ENCODE measurements around the gene MBTD1. TPM values are rescaled to one million over a fixed set of nuclear protein-coding genes. Genes with fewer than 3 reads are reported as not detected.

Gene MBTD1
- total RNA-seq, 1 experiment from 2014 or later: 18.7 TPM

- no peaks in the 10 kb centered on the region for H3K36me3 ChIP-seq (ENCODE audit: insufficient read depth, low read length, poor library complexity, severe bottlenecking)
- no peaks in the 10 kb centered on the region for H3K27me3 ChIP-seq (replicated peaks; ENCODE audit: insufficient read depth, low read depth, low read length, poor library complexity)
- CTCF ChIA-PET: no interaction called here
- DNase-seq (ENCODE audit: low spot score): no peak
- H3K4me1 ChIP-seq (ENCODE audit: insufficient read depth, low read length, poor library complexity, severe bottlenecking): no peaks in the 10 kb centered on the region
- no peak overlapping the region for H3K4me3 ChIP-seq (ENCODE audit: low read depth, low read length, poor library complexity, severe bottlenecking)
- BruUV-seq (replicated peaks): no TSS peak
- POLR2A ChIA-PET (ENCODE audit: low non-redundant PET): no interaction called here
- intact Hi-C loops (cut with micrococcal nuclease; ENCODE audit: unreplicated experiment): no loop called here
- H3K9me3 ChIP-seq (ENCODE audit: low read depth, low read length, poor library complexity, severe bottlenecking): no peaks in the 10 kb centered on the region
- TF ChIP-seq EZH2 (IDR thresholded peaks at IDR 0.05; ENCODE audit: borderline replicate concordance, low read depth, low read length, poor library complexity, severe bottlenecking) (no peak), CTCF (conservative IDR thresholded peaks at IDR 0.05; ENCODE audit: low read depth, low read length) (no peak)
- no peak overlapping the region for H3K27ac ChIP-seq (ENCODE audit: low read depth, low read length, poor library complexity, severe bottlenecking)
Measured at GRCh38 chr17:51245535-51245934, 14.3 kb downstream of the MBTD1 start.

- TF ChIP-seq CTCF (conservative IDR thresholded peaks at IDR 0.05; ENCODE audit: low read depth, low read length) (no peak), EZH2 (IDR thresholded peaks at IDR 0.05; ENCODE audit: borderline replicate concordance, low read depth, low read length, poor library complexity, severe bottlenecking) (no peak)
- Histone ChIP-seq H3K27me3 (replicated peaks; ENCODE audit: insufficient read depth, low read depth, low read length, poor library complexity) (no peaks in the 10 kb centered on the region), H3K4me3 (ENCODE audit: low read depth, low read length, poor library complexity, severe bottlenecking) (no peak overlapping the region), H3K36me3 (ENCODE audit: insufficient read depth, low read length, poor library complexity, severe bottlenecking) (no peaks in the 10 kb centered on the region), H3K9me3 (ENCODE audit: low read depth, low read length, poor library complexity, severe bottlenecking) (no peaks in the 10 kb centered on the region), H3K4me1 (ENCODE audit: insufficient read depth, low read length, poor library complexity, severe bottlenecking) (no peaks in the 10 kb centered on the region), H3K27ac (ENCODE audit: low read depth, low read length, poor library complexity, severe bottlenecking) (no peak overlapping the region)
- ChIA-PET CTCF (no interaction called here), POLR2A (ENCODE audit: low non-redundant PET) (no interaction called here)
- no peak for DNase-seq (ENCODE audit: low spot score)
- BruUV-seq (replicated peaks): no TSS peak
- intact Hi-C loops (cut with micrococcal nuclease; ENCODE audit: unreplicated experiment): no loop called here
Measured at GRCh38 chr17:51244041-51244440, 15.8 kb downstream of the MBTD1 start.

- ChIA-PET CTCF (no interaction called here), POLR2A (ENCODE audit: low non-redundant PET) (no interaction called here)
- Histone ChIP-seq H3K27me3 (replicated peaks; ENCODE audit: insufficient read depth, low read depth, low read length, poor library complexity) (no peaks in the 10 kb centered on the region), H3K4me1 (ENCODE audit: insufficient read depth, low read length, poor library complexity, severe bottlenecking) (no peaks in the 10 kb centered on the region), H3K9me3 (ENCODE audit: low read depth, low read length, poor library complexity, severe bottlenecking) (no peaks in the 10 kb centered on the region), H3K36me3 (ENCODE audit: insufficient read depth, low read length, poor library complexity, severe bottlenecking) (no peaks in the 10 kb centered on the region), H3K4me3 (ENCODE audit: low read depth, low read length, poor library complexity, severe bottlenecking) (no peak overlapping the region), H3K27ac (ENCODE audit: low read depth, low read length, poor library complexity, severe bottlenecking) (no peak overlapping the region)
- intact Hi-C loops (cut with micrococcal nuclease; ENCODE audit: unreplicated experiment): no loop called here
- DNase-seq (ENCODE audit: low spot score): no peak
- TF ChIP-seq CTCF (conservative IDR thresholded peaks at IDR 0.05; ENCODE audit: low read depth, low read length) (no peak), EZH2 (IDR thresholded peaks at IDR 0.05; ENCODE audit: borderline replicate concordance, low read depth, low read length, poor library complexity, severe bottlenecking) (no peak)
- no TSS peak for BruUV-seq (replicated peaks)
Measured at GRCh38 chr17:51240275-51240674, 19.6 kb downstream of the MBTD1 start.
